Activated naive CD8-positive, alpha-beta T cell treated with anti-CD3 and anti-CD28 coated beads, Interleukin-2, amount 50 U/mL, for 24 hours (primary cell): Measurements from ENCODE around the gene TDRD7.
A peak's percentile ranks its signal among the peaks of the same experiment; 100 is the strongest.

Experiments used
- ATAC-seq: fragments of 150-1000 bp; cut with Tn5 transposase; one replicate; pipeline ENCODE4 v1.10.0; 2021
- DNase-seq: peaks from one replicate; pipeline ENCODE4 v3.0.0; 2021
- H3K27ac Mint-ChIP-seq: one replicate; pipeline ENCODE4 v1.8.0; 2021; ENCODE audit warnings: mild to moderate bottlenecking, mixed read lengths
- H3K27me3 Mint-ChIP-seq: one replicate; pipeline ENCODE4 v1.8.0; 2021; ENCODE audit warnings: mixed read lengths
- H3K36me3 Mint-ChIP-seq: one replicate; pipeline ENCODE4 v1.8.0; 2021; ENCODE audit warnings: low read depth, mixed read lengths
- H3K4me1 Mint-ChIP-seq: one replicate; pipeline ENCODE4 v1.8.0; 2021; ENCODE audit warnings: mixed read lengths
- H3K4me3 Mint-ChIP-seq: one replicate; pipeline ENCODE4 v1.8.0; 2021; ENCODE audit warnings: mild to moderate bottlenecking, moderate library complexity, mixed read lengths
- H3K9me3 Mint-ChIP-seq: one replicate; pipeline ENCODE4 v1.8.0; 2021; ENCODE audit warnings: mixed read lengths

The TDRD7 gene

GRCh38 chr9:97398999-97399758, 12.7 kb upstream of the TDRD7 start:
- H3K27me3 Mint-ChIP-seq = no peaks in the 10 kb centered on the region
- peak; percentile 38 for ATAC-seq
- DNase-seq = peak; percentile 79
- peak overlapping the region; percentile 27 for H3K4me3 Mint-ChIP-seq
- no peaks in the 10 kb centered on the region for H3K36me3 Mint-ChIP-seq
- H3K9me3 Mint-ChIP-seq = peaks cover 8% of the 10 kb centered on the region
- no peak overlapping the region for H3K27ac Mint-ChIP-seq
- H3K4me1 Mint-ChIP-seq = peaks cover 18% of the 10 kb centered on the region

DNA sequence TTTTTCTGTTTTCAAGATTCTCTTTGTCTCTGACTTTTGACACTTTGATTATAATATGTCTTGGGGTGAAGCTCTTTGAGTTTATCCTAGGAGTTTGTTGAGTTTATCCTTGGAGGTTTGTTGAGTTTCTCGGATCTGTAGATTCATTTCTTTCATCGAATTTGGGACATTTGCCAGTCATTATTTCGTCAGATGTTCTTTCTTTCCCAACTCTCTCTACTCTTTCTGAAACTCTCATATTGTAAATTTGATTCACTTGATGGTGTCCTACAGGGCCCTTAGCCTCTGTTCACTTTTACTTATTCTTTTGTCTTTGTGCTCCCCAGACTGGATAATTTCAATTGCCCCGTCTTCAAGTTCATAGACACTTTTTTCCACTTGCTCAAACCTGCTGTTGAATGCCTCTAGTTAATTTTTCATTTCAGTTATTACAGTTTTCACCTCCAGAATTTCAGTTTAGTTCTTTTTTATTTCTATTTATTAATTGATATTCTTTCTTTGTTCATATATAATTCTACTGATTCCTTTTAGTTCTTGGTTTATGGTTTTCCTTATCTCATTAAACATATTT, 8.1 kb upstream of the TDRD7 start:
- Mint-ChIP-seq H3K4me1 (peaks cover 3% of the 10 kb centered on the region), H3K4me3 (no peak overlapping the region), H3K9me3 (peaks cover 15% of the 10 kb centered on the region), H3K36me3 (no peaks in the 10 kb centered on the region), H3K27ac (no peak overlapping the region), H3K27me3 (peaks cover 21% of the 10 kb centered on the region)
- ATAC-seq (no peak), DNase-seq (no peak)

- Mint-ChIP-seq H3K27me3 (peaks cover 24% of the 10 kb centered on the region), H3K4me1 (no peaks in the 10 kb centered on the region), H3K27ac (no peak overlapping the region), H3K4me3 (no peak overlapping the region), H3K9me3 (peaks cover 15% of the 10 kb centered on the region), H3K36me3 (no peaks in the 10 kb centered on the region)
- ATAC-seq (no peak), DNase-seq (no peak)
These were observed 6.3 kb upstream of the TDRD7 start for GRCh38 chr9:97405551-97405950.

DNA sequence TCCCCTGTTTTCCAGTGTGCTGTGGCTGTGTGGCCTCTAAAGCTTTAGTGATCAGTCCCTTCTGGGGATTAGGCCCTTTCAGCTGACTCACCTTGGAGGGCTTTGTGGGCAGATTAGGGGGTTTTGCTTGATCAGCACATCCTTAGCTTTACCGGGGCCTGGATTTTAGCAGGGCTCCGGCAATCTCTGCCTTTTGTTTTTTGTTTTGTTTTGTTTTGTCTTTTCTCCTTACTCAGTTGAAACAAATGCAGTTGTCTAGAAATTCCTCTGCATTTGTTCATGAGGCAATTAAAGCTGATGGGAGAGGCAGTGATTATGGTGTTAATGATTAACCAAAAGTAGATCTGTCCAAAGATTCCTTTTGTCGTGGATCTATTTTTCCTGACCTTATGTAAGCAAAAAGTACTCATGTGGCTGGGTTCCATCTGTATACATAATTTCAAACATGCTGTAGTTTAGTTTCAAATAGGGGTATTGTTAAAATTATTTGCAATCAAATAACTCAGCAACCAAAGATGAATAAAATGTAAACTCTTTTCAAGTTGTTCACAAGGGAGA, 5.2 kb upstream of the TDRD7 start:
- peaks cover 3% of the 10 kb centered on the region for H3K4me1 Mint-ChIP-seq
- DNase-seq (no peak), ATAC-seq (no peak)
- no peaks in the 10 kb centered on the region for H3K36me3 Mint-ChIP-seq
- H3K27ac Mint-ChIP-seq = no peak overlapping the region
- peaks cover 15% of the 10 kb centered on the region for H3K9me3 Mint-ChIP-seq
- H3K4me3 Mint-ChIP-seq = no peak overlapping the region
- peaks cover 24% of the 10 kb centered on the region for H3K27me3 Mint-ChIP-seq

DNA sequence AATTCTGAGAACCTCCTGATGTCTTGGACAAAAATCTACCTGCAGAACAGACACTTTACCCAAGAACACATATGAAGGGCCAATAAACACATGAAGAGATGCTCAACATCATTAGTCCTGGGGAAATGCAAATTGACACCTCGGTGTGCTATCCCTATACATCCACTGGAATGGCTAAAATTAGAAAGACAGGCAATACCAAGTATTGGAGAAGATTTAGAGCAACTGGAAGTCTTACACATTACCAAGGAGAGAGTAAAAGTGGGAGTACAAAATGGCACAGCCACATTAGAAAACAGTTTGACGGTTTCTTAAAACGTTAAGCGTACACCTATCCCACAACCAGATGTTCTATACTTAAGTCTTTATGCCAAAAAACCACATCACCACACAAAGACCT, 3.3 kb upstream of the TDRD7 start:
- Mint-ChIP-seq H3K36me3 (no peaks in the 10 kb centered on the region), H3K27ac (no peak overlapping the region), H3K9me3 (peaks cover 14% of the 10 kb centered on the region), H3K4me1 (peaks cover 13% of the 10 kb centered on the region), H3K27me3 (peaks cover 26% of the 10 kb centered on the region), H3K4me3 (no peak overlapping the region)
- no peak for ATAC-seq
- no peak for DNase-seq

DNA sequence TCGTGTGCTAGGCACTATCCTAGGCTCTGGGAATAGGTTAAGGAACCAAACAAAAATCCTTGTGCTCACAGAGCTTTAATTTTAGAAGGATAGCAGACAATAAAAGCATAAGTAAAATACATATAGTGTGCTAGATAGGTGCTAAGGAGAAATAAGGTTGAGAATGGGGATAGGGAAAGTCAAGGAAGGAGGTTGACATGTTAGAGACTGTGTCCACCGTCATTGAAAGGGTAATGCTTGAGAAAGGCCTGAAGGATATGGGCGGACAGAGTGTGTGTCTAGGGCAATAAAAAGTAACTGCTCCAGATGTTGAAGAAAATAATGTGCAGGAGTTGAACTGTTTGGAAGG, 482 bp upstream of the TDRD7 start:
- Mint-ChIP-seq H3K36me3 (no peaks in the 10 kb centered on the region), H3K4me1 (peaks cover 17% of the 10 kb centered on the region), H3K4me3 (peak overlapping the region; percentile 80), H3K27ac (peak overlapping the region; percentile 33), H3K27me3 (peaks cover 22% of the 10 kb centered on the region), H3K9me3 (no peaks in the 10 kb centered on the region)
- DNase-seq = no peak
- no peak for ATAC-seq

DNA sequence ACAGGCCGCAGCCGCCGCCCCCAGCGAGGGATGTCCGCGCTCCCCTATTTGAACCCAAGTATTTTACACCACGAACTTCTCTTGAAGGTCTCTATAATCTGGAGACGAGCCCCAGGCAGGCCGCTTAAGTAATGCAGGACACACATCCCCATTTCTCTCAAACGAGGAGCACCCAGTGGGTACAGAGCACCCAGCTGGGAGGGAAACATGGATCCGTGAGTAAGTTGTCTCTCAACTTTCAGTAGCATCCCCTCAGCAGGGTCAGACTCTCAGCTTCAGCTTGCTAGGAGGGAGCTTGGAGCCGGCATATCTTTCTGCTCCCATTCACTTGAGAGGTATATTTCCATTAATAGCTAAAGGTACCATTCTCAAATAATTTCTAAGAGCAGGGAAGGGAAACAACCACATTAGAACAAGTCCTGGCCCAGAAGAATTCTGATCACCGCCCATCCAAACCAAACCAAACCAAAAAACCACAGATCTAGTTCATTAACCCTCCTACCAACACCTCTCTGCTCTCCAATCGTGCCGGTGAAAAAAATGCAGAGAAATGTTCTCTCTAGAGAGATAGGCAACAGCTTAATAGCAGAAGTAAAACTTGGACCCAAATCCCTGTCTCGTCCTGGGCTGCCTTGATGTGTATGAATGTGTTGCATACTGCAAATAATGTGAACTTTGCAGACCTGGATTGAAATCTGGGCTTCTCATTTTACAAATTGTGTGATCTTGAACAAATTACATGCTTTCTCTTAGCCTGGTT, 910 bp downstream of the TDRD7 start:
- Mint-ChIP-seq H3K9me3 (no peaks in the 10 kb centered on the region), H3K4me1 (peaks cover 17% of the 10 kb centered on the region), H3K27me3 (peaks cover 12% of the 10 kb centered on the region), H3K36me3 (no peaks in the 10 kb centered on the region), H3K27ac (peak overlapping the region; percentile 65), H3K4me3 (peak overlapping the region; percentile 80)
- ATAC-seq = no peak
- DNase-seq = no peak

DNA sequence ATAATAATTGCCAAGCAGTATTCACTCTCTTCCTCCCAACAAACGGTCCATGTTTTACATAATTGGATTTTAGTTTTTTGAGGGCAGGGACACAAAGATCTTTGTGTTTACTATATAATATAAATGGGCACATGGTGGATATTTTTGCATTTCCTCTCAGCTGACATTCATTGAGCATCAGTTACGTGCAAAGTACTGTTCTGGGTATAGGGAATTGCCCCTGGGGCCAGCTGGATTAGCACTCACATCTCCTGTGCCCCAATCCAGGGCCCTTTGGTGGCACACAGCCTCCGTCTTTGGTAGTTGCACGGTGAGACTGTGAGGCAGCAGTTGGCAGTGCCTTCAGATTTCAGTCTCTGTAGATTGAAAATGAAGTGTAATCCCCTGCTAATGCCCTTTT, 1.6 kb downstream of the TDRD7 start:
- DNase-seq (no peak), ATAC-seq (no peak)
- Mint-ChIP-seq H3K27ac (no peak overlapping the region), H3K36me3 (no peaks in the 10 kb centered on the region), H3K4me1 (peaks cover 17% of the 10 kb centered on the region), H3K4me3 (peak overlapping the region; percentile 80), H3K27me3 (peaks cover 8% of the 10 kb centered on the region), H3K9me3 (no peaks in the 10 kb centered on the region)

DNA sequence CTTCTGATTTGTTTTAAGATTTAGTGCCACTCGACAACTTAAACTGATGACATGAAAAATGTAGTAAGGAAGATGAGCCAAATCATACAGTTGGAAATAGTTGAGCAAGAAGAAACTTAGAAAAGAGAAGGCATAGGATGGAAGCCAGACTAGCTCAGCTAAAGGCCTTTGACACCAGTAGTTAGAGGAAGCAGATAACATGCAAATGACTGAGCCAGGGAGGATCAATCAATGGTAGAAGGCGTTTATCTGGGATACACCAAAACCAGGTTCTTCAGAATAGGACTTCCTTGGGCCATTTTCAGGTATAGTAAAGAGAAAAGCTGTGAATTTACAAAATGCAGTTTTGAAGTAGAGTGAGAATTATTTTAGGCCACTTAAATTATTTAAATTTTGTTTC, 3.2 kb downstream of the TDRD7 start:
- no peak for DNase-seq
- no peak for ATAC-seq
- H3K4me1 Mint-ChIP-seq = peaks cover 30% of the 10 kb centered on the region
- no peak overlapping the region for H3K27ac Mint-ChIP-seq
- no peak overlapping the region for H3K4me3 Mint-ChIP-seq
- H3K27me3 Mint-ChIP-seq = peaks cover 2% of the 10 kb centered on the region
- H3K36me3 Mint-ChIP-seq = no peaks in the 10 kb centered on the region
- no peaks in the 10 kb centered on the region for H3K9me3 Mint-ChIP-seq

DNA sequence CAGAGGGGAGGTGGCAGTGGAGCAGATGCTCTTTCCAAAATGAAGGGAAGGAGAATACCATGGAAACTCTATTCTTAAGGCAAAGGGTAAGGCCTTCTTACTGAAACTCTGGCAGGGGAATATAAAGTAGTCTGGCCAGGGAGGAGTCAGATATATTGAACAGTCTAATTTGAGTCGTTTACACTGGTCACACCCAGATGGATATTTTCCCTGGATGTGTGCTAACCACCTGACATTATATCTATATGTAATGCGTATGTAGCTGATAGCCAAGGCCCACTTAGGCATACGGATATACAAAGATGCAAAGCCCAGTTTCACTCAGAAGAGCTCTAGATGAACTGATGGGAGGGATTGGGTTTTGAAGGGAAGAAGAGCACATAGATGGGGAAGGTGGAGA, 7.0 kb downstream of the TDRD7 start:
- no peak overlapping the region for H3K27ac Mint-ChIP-seq
- H3K27me3 Mint-ChIP-seq = no peaks in the 10 kb centered on the region
- H3K36me3 Mint-ChIP-seq = peaks cover 8% of the 10 kb centered on the region
- no peak for ATAC-seq
- peaks cover 14% of the 10 kb centered on the region for H3K4me1 Mint-ChIP-seq
- H3K4me3 Mint-ChIP-seq = no peak overlapping the region
- H3K9me3 Mint-ChIP-seq = peaks cover 9% of the 10 kb centered on the region
- DNase-seq = no peak

DNA sequence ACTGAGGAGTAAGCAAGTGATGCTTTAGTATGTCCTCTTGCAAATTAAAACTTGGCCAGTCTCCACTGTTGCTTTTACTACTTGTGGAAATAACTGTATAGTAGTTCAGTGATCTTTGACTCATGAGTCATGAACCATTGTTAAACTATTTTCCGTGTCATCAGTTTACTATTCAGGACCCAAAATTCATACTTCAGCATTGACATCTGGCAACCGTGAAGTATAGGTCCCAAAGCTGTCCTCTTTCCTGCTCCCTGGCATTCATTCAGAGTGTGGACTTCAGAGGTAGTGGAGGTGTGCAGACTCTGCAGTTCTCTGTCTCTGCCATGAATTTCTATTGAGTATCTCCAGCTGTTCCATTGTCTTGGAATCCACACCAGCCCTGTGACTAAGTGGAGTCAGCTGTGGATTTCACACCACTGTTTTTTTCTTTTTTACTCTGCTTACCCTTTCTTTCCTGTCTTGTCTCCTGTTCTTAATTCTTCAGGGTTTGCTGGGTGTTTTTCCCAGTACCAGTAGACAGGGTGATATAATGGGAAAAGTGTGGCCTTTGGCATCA, 7.5 kb downstream of the TDRD7 start:
- Mint-ChIP-seq H3K36me3 (peaks cover 10% of the 10 kb centered on the region), H3K4me3 (no peak overlapping the region), H3K4me1 (peaks cover 13% of the 10 kb centered on the region), H3K9me3 (peaks cover 12% of the 10 kb centered on the region), H3K27me3 (no peaks in the 10 kb centered on the region), H3K27ac (no peak overlapping the region)
- no peak for ATAC-seq
- no peak for DNase-seq

DNA sequence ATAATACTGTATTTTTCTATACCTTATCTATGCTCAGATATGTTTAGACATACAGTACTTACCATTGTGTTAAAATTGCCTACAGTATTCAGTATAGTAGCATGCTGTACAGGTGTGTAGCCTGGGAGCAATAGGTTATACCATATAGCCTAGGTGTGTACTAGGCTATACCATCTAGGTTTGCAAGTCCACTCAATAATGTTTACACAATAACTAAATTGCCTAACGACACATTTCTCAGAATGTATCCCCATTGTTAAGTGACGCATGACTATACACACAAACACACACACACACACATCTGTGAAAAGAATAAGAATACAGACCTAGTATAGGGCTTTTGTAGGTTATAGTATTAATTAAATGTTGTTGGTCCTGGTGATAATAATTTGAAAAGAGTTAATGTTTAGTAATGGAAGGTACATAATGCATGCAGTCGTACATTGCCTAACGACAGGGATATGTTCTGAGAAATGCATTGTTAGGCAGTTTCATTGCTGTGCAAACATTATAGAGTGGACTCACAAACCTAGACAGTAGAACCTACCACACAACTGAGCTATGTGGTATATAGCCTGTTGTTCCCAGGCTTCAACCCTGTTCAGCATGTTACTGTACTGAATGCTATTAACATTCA, 13.6 kb downstream of the TDRD7 start:
- Mint-ChIP-seq H3K4me3 (no peak overlapping the region), H3K27me3 (no peaks in the 10 kb centered on the region), H3K27ac (no peak overlapping the region), H3K9me3 (peaks cover 13% of the 10 kb centered on the region), H3K4me1 (no peaks in the 10 kb centered on the region), H3K36me3 (peaks cover 12% of the 10 kb centered on the region)
- ATAC-seq = no peak
- DNase-seq = no peak

- Mint-ChIP-seq H3K27me3 (no peaks in the 10 kb centered on the region), H3K36me3 (peaks cover 16% of the 10 kb centered on the region), H3K9me3 (peaks cover 13% of the 10 kb centered on the region), H3K27ac (no peak overlapping the region), H3K4me1 (no peaks in the 10 kb centered on the region), H3K4me3 (no peak overlapping the region)
- ATAC-seq (no peak), DNase-seq (no peak)
These were observed 14.1 kb downstream of the TDRD7 start for GRCh38 chr9:97425973-97426336.

GRCh38 chr9:97427885-97428284, 16.0 kb downstream of the TDRD7 start:
- Mint-ChIP-seq H3K4me1 (no peaks in the 10 kb centered on the region), H3K4me3 (no peak overlapping the region), H3K36me3 (peaks cover 18% of the 10 kb centered on the region), H3K27me3 (no peaks in the 10 kb centered on the region), H3K27ac (no peak overlapping the region), H3K9me3 (peaks cover 10% of the 10 kb centered on the region)
- DNase-seq (no peak), ATAC-seq (no peak)
